H1 (cell line): ENCODE measurements around the gene GH2. TPM values are rescaled to one million over a fixed set of nuclear protein-coding genes. Genes with fewer than 3 reads are reported as not detected.

Experiments
- RNF2 ChIP-seq: fragments of 200-900, 300-1000 bp; sonication (generic); IDR thresholded peaks from 2 replicates; pipeline ENCODE4 v1.7.1; 2016; ENCODE audit warnings: borderline replicate concordance, low read depth, mild to moderate bottlenecking, antibody characterized with exemption, low read length; ENCODE audit not compliant: poor library complexity, severe bottlenecking; ENCODE audit errors: missing control alignments
- polyA plus RNA-seq, 7 experiments: library from polyadenylated mRNA; depleted of rRNA in 3 of 7; stranded (reverse) in 5 of 7; unstranded in 2 of 7; fragments of >200 nt in 5 of 7; fragments of 200-250 nt in 2 of 7; gene quantifications; 1 replicate in 5 of 7; 2 replicates in 1 of 7; 4 replicates in 1 of 7; pipeline versions ENCODE4 v1.2.1 to v1.2.3, GENCODE V29; 2011 to 2013; ENCODE audit warnings: missing spikeins in 2 of 7, mixed read lengths in 2 of 7
- total RNA-seq: library from RNA; stranded (reverse); fragmentation: NEBNext Ultra II Directional; extraction: Animal tissue kit (Norgen Biotek cat#: 25700); gene quantifications from 2 replicates; pipeline ENCODE4 v1.2.1, GENCODE V29; 2021

GH2 gene
- total and polyA plus RNA-seq, 2 of the 8 experiments (the other 6 are each of a cell fraction or from before 2014, with no cell fraction given): 0.60 to 1.5 TPM

- TF ChIP-seq RNF2: no peak
Observed at GRCh38 chr17:63831505-63831904, 50.2 kb downstream of the GH2 start (continued).
